A549 (cell line): ENCODE results near the gene RASSF4. TPM values are rescaled to one million over a fixed set of nuclear protein-coding genes. Genes with fewer than 3 reads are reported as not detected.

Experiments used
- ATAC-seq, 2 experiments: fragments of 200-7000 bp in 1 of 2; fragments of >200 bp in 1 of 2; cut with Nextera tagmentation in 1 of 2; cut with Tn5 transposase in 1 of 2; 3 replicates each; pipeline versions ENCODE4 v1.8.0 to v1.9.1; 2018 to 2020; ENCODE audit warnings: mild to moderate bottlenecking in 1 of 2, moderate library complexity in 1 of 2
- CTCF ChIA-PET: fragments of 300-600 bp; sonication (Branson Sonifier 250); formaldehyde crosslinking; extraction: SDS; loops from one replicate; lab custom pipeline; 2021; ENCODE audit warnings: antibody characterized with exemption, inconsistent platforms; lab: Yijun Ruan, JAX
- POLR2A ChIA-PET: fragments of 350-600 bp; formaldehyde crosslinking; extraction: SDS; loops from one replicate; lab custom pipeline; 2021; ENCODE audit warnings: antibody characterized with exemption, inconsistent platforms; lab: Yijun Ruan, JAX
- DNase-seq, 2 experiments: peaks; one replicate each; pipeline versions ENCODE4 v3.0.0 to v3.0.0-alpha.2; 2011 to 2016; ENCODE audit warnings: low read depth in 1 of 2, low spot score in 1 of 2
- FAIRE-seq: peaks from 2 replicates; lab custom pipeline; 2011; peaks lifted over from hg19 to GRCh38; lab: Jason Lieb, UNC
- H3K27ac ChIP-seq, 2 experiments: fragments of >200 bp; sonication (Bioruptor Twin); formaldehyde crosslinking; 3 replicates each; pipeline ENCODE4 v1.5.1; 2016 to 2017
- H3K4me1 ChIP-seq: fragments of >200 bp; sonication (Bioruptor Twin); formaldehyde crosslinking; 3 replicates; pipeline ENCODE4 v1.6.1; 2016
- H3K4me2 ChIP-seq: fragments of >200 bp; sonication (Bioruptor Twin); formaldehyde crosslinking; 3 replicates; pipeline ENCODE4 v1.6.1; 2016
- H3K4me3 ChIP-seq: fragments of >200 bp; sonication (Bioruptor Twin); formaldehyde crosslinking; 3 replicates; pipeline ENCODE4 v1.5.1; 2016
- H3K9me3 ChIP-seq: fragments of >200 bp; sonication (Bioruptor Twin); formaldehyde crosslinking; 3 replicates; pipeline ENCODE4 v1.6.1; 2016
- BHLHE40 ChIP-seq: IDR thresholded peaks from 2 replicates; pipeline ENCODE4 v1.6.1; 2012; ENCODE audit warnings: low read depth, low read length, inconsistent platforms
- CBX8 ChIP-seq: fragments of 200-600 bp; sonication (generic); IDR thresholded peaks from 2 replicates; pipeline ENCODE4 v1.6.1; 2016
- CHD4 ChIP-seq: fragments of 200-600 bp; sonication (generic); IDR thresholded peaks from 2 replicates; pipeline ENCODE4 v1.6.1; 2016; ENCODE audit warnings: antibody characterized with exemption, mild to moderate bottlenecking, borderline replicate concordance
- EHF ChIP-seq: fragments of 250-450 bp; sonication (Bioruptor Pico); IDR thresholded peaks from 2 replicates; pipeline ENCODE4 v1.5.0; 2020; ENCODE audit warnings: mild to moderate bottlenecking
- EP300 ChIP-seq, 2 experiments: fragments of >200 bp; sonication (Bioruptor Twin); formaldehyde crosslinking; IDR thresholded peaks; 2 replicates in 1 of 2; 3 replicates in 1 of 2; pipeline ENCODE4 v1.6.1; 2016 to 2017
- FOSL2 ChIP-seq, 2 experiments: fragments of 450-650 bp in 1 of 2; fragments of >200 bp in 1 of 2; sonication (Bioruptor Twin) in 1 of 2; formaldehyde crosslinking; IDR thresholded peaks; 2 replicates each; pipeline versions ENCODE4 v1.5.0 to v1.6.1; 2016 to 2020; ENCODE audit warnings: mild to moderate bottlenecking in 1 of 2, moderate library complexity in 1 of 2
- FOXS1 ChIP-seq: fragments of 250-450 bp; sonication (Bioruptor Pico); IDR thresholded peaks from 2 replicates; pipeline ENCODE4 v1.5.0; 2020; ENCODE audit warnings: mild to moderate bottlenecking, moderate library complexity
- HOXB5 ChIP-seq: fragments of 250-450 bp; sonication (Bioruptor Pico); IDR thresholded peaks from 2 replicates; pipeline ENCODE4 v1.5.0; 2020; ENCODE audit warnings: mild to moderate bottlenecking, moderate library complexity
- JUNB ChIP-seq: fragments of >200 bp; sonication (Bioruptor Twin); formaldehyde crosslinking; IDR thresholded peaks from 2 replicates; pipeline ENCODE4 v1.6.1; 2016
- KDM5A ChIP-seq: fragments of 200-600 bp; sonication (generic); IDR thresholded peaks from 2 replicates; pipeline ENCODE4 v1.6.1; 2016; ENCODE audit warnings: antibody characterized with exemption, mild to moderate bottlenecking
- PHF8 ChIP-seq: fragments of 200-600 bp; sonication (generic); IDR thresholded peaks from 2 replicates; pipeline ENCODE4 v1.6.1; 2016; ENCODE audit warnings: low read depth, mild to moderate bottlenecking, antibody characterized with exemption, moderate library complexity, borderline replicate concordance
- POLR2A ChIP-seq: IDR thresholded peaks from 2 replicates; pipeline ENCODE4 v1.6.1; 2012; ENCODE audit warnings: mild to moderate bottlenecking, low read length
- RAD21 ChIP-seq, 2 experiments: fragments of >200 bp in 1 of 2; sonication (Bioruptor Twin) in 1 of 2; formaldehyde crosslinking in 1 of 2; IDR thresholded peaks in 1 of 2; conservative IDR thresholded peaks in 1 of 2; 2 replicates in 1 of 2; 3 replicates in 1 of 2; pipeline ENCODE4 v1.6.1; 2012 to 2018; ENCODE audit warnings: inconsistent platforms in 1 of 2
- TFCP2L1 ChIP-seq: fragments of 250-450 bp; sonication (Bioruptor Pico); IDR thresholded peaks from 2 replicates; pipeline ENCODE4 v1.5.0; 2021; ENCODE audit warnings: mild to moderate bottlenecking
- WGBS: methylation state at CpG from one replicate; pipeline ENCODE4 v1.1.6; 2017; ENCODE audit errors: missing lambda C conversion rate; 5-methylcytosine and 5-hydroxymethylcytosine counted together
- polyA plus RNA-seq, 4 experiments: library from polyadenylated mRNA; depleted of rRNA in 3 of 4; stranded (reverse); fragments of >200 nt; fragmentation: RNase III in 1 of 4; extraction: RNeasy Plus Mini Kit Qiagen cat#74134 plus additional on column Dnase treatment in 1 of 4; gene quantifications; 2 replicates in 3 of 4; 3 replicates in 1 of 4; pipeline ENCODE4 v1.2.3, GENCODE V29; 2011 to 2017
- TF ChIP-seq, protein P1 (sequence below): fragments of 150-350 bp; IDR thresholded peaks from 2 replicates; pipeline ENCODE4 v1.6.1; 2014; ENCODE audit warnings: low read depth, mild to moderate bottlenecking, low read length
- TF ChIP-seq, protein P2 (sequence below): fragments of 450-650 bp; IDR thresholded peaks from 2 replicates; pipeline ENCODE4 v1.6.1; 2014; ENCODE audit warnings: antibody characterized with exemption
- TF ChIP-seq, protein P3 (sequence below): IDR thresholded peaks from 2 replicates; pipeline ENCODE4 v1.6.1; 2012

Gene RASSF4
- polyA plus RNA-seq, 2 of the 4 experiments (the other 2 are of a cell fraction), result 1.9 to 2.2 TPM

DNA sequence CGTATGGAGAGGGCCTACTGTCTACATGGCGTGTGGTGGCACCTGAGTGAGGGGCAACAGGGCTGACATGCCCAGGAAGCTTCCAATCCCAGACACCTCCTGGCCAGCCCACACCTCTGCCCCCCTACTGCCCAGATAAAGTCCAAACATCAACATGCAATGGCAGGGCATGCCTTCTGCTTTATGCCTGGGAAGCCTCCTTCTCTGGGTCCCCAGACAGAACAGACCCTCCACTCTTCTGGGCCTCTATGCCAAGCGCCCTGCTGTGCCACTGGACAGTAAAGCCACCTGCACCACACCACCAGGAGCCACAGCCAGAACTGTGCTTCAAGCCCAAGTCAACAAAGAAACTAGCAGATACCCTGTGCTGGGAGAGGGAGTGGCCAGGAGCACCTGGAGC lies 36.0 kb upstream of the RASSF4 start:
- Histone ChIP-seq H3K4me2 (no peak overlapping the region), H3K4me1 (no peaks in the 10 kb centered on the region), H3K27ac (no peak overlapping the region), H3K9me3 (no peaks in the 10 kb centered on the region), H3K4me3 (no peak overlapping the region)
- no peak for DNase-seq
- CTCF ChIA-PET, result interaction anchor here (1.3 to 3.6 kb wide), 2 partner anchors 9 to 16 kb away, joined by 4 to 24 read pairs; no protein-coding TSS in a partner anchor
- POLR2A ChIA-PET, result no interaction called here
- WGBS, result 23% methylated on average over 3 of the region's 3 CpGs
- no peak for ATAC-seq
- TF ChIP-seq CBX8 (no peak), KDM5A (no peak), EHF (CRISPR knock-in tag) (no peak), POLR2A (no peak), HOXB5 (CRISPR knock-in tag) (no peak), CHD4 (no peak), TFCP2L1 (CRISPR knock-in tag) (no peak)
- TF ChIP-seq, protein P1, sequence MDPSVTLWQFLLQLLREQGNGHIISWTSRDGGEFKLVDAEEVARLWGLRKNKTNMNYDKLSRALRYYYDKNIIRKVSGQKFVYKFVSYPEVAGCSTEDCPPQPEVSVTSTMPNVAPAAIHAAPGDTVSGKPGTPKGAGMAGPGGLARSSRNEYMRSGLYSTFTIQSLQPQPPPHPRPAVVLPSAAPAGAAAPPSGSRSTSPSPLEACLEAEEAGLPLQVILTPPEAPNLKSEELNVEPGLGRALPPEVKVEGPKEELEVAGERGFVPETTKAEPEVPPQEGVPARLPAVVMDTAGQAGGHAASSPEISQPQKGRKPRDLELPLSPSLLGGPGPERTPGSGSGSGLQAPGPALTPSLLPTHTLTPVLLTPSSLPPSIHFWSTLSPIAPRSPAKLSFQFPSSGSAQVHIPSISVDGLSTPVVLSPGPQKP, result no peak
- TF ChIP-seq, protein P2, sequence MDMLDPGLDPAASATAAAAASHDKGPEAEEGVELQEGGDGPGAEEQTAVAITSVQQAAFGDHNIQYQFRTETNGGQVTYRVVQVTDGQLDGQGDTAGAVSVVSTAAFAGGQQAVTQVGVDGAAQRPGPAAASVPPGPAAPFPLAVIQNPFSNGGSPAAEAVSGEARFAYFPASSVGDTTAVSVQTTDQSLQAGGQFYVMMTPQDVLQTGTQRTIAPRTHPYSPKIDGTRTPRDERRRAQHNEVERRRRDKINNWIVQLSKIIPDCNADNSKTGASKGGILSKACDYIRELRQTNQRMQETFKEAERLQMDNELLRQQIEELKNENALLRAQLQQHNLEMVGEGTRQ, result no peak
- no peak for FAIRE-seq

DNA sequence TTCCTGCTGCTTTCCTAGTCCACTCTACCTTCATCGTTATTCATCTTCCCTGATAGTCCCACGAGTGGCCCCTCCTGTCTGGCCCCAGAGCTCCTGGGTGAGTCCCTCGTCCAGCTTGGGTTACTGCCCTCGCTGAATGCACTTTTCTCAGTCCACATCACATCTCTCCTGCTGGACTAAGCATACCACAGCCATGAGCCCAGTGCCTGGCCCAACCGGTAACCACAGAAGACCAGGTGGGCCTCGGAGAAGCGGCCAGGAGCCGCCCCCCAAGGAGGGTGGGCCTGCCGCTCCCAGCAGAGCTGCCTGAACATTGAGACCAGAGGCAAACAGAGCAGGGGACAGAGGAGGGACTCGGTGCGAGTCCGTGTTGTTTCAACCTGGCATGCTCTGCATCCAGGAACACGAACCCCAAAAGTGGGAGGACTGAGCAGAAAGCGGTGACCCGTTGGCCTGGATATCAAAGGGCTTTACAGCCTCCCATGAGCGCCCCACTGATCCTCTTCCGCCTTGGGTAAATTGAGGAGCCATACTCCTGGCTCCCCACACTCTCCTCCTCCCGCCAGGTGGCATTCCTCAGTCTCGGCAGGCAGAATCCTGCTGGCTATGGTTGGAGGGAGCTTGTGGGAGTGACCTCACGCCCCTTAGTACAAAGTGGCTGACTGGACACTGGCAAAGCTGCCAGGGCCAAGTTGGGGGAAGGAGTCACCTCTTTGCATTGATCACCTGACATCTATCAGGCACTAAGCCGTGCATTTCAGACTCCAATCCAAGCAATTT lies 35.2 kb upstream of the RASSF4 start:
- no peak for ATAC-seq
- Histone ChIP-seq H3K4me2 (no peak overlapping the region), H3K4me1 (no peaks in the 10 kb centered on the region), H3K9me3 (no peaks in the 10 kb centered on the region), H3K27ac (no peak overlapping the region), H3K4me3 (no peak overlapping the region)
- no peak for DNase-seq
- ChIA-PET CTCF (interaction anchor here (0.8 to 1.3 kb wide), 4 partner anchors 8 to 59 kb away, joined by 3 to 4 read pairs (median 4); no protein-coding TSS in a partner anchor), POLR2A (no interaction called here)
- TF ChIP-seq BHLHE40 (no peak), FOSL2 (IDR thresholded peaks at IDR 0.05) (no peak), FOSL2 (CRISPR knock-in tag; IDR thresholded peaks at IDR 0.05) (no peak), PHF8 (no peak), EP300 (IDR thresholded peaks at IDR 0.05) (no peak), FOXS1 (CRISPR knock-in tag) (no peak)
- 45% methylated on average over 18 of the region's 21 CpGs for WGBS
- no peak for FAIRE-seq

DNA sequence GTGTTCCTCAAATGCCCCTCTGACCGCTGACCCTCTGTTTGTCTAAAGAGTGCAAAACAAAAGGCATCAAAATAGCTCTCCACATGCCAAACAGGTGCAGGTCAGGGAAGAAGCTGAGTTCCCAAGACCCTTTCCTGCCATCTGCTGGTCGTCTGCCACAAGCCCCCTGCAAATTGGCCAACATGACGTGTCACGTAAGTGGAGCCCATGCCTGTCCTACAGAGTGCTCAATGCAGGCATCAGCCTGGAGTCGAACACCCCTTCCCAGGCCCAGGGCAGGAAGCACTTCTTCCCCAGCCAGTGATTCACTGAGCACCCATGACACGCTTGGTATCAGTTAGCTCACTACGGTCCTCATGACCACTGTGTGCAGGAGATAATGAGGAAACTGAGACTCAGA lies 34.4 kb upstream of the RASSF4 start:
- no peak overlapping the region for H3K27ac ChIP-seq
- TF ChIP-seq, protein P3, sequence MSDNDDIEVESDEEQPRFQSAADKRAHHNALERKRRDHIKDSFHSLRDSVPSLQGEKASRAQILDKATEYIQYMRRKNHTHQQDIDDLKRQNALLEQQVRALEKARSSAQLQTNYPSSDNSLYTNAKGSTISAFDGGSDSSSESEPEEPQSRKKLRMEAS, result no peak
- no peak for TF ChIP-seq JUNB
- peak in 1 of 2 experiments; percentile 21; a peak in 1 of 5 replicates for TF ChIP-seq RAD21 (conservative IDR thresholded peaks at IDR 0.05 in 1 of 2, IDR thresholded peaks at IDR 0.05 in 1 of 2)
- TF ChIP-seq, all 56 proteins: peak for 1
- H3K4me2 ChIP-seq, result no peak overlapping the region
- no peaks in the 10 kb centered on the region for H3K4me1 ChIP-seq
- CTCF ChIA-PET, result interaction anchor here (1.2 to 1.3 kb wide), 2 partner anchors 10 to 60 kb away, joined by 3 read pairs; no protein-coding TSS in a partner anchor
- FAIRE-seq (no peak), DNase-seq (peak in 1 of 2 experiments; percentile 30), ATAC-seq (peak in 1 of 2 experiments; percentile 45; a peak in 1 of 6 replicates)
- POLR2A ChIA-PET, result no interaction called here
- no peaks in the 10 kb centered on the region for H3K9me3 ChIP-seq
- H3K4me3 ChIP-seq, result no peak overlapping the region
- WGBS, result 36% methylated on average over 7 of the region's 7 CpGs
